Stimulated activated CD4-positive, alpha-beta T cell treated with anti-CD3 and anti-CD28 coated beads, Interleukin-4, amount 100 ng/mL, for 48 hours (primary cell): ENCODE results near the gene PDE6A.

Experiments
- DNase-seq, 2 donors: peaks; one replicate each; pipeline ENCODE4 v3.0.0-alpha.2; 2020; ENCODE audit warnings: low read depth in 2 of 2

Gene PDE6A

DNA sequence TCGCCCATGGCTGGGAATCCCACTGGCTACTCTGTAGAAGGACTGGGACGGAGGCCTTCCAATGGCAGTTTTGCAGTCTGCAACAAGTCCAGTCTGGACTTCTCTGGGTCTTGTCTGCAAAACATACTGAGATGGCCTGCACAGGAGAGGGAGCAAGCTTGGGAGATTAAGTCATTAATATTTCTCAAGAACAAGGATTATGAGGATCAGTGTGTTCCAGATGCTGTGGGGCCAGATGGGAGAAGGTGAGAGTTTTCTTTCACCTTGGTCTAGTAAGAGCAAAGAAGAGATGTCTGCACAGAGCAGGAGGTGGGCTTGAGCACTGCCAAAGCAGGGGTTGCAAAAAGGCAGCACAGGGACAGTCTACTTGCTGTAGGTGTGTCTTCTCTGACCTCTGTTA, at the start of gene PDE6A:
PDE6A (minus strand) TSS at position 128 of the 400 bp plus-strand sequence; CDS start at position 8, 120 bp downstream.
- DNase-seq = no peak

DNA sequence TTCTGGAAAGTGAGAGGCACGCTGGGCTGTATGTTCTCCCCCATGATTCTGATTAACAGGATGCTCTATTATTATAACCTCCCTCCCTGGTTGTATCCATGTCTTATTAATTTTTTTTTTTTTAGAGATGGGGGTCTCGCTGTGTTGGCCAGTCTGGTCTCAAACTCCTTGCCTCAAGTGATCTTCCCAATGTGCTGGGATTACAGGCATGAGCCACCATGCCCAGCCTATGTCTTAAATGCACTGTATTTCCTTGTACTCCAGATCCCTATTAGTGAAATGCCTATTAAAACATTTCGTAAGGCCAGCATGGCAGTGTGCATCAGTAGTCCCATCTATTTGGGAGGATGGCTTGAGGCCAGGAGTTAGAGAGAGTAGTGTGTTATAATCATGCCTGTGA, 48.9 kb upstream of the PDE6A start:
- no peak for DNase-seq

DNA sequence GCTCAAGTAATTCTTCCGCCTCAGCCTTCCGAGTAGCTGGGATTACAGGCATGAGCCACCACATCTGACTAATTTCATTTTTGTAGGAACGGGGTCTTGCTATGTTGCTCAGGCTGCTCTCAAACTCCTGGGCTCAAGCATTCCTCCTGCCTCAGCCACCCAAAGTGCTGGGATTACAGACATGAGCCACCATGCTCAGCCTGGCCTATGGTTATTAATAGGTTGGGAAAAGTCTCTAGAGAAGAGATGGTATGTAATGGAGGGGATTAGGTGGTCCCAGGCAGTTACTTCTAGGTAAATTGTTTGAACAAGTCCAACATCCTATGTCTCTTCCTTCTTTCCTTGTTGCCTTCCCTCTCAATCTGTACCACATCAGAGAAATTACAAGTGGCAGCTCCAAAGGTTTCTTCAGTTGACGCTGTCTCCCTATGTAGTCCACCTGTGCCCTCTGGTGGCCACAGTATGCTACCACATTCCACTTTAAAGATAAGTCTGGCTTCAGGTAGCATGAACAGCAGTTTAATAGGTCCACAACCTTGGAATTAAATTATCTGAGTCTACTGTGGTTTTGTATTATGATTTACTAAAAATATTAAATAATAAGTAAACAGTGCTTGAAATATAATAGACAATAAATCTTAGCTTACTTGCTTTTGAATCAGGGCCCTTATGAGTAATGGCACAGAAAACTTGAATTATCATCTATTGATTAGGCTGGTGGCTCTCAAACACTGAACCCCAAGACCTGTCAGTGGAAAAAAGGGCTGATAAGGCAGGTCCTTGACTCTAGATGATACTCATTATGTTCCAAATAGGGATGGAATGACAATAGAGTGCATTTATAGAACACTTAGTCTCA, 46.2 kb upstream of the PDE6A start:
- peak; percentile 41 to 42 for DNase-seq

GRCh38 chr5:149988126-149988525, 43.5 kb upstream of the PDE6A start:
- DNase-seq = no peak

GRCh38 chr5:149982505-149982904, 37.9 kb upstream of the PDE6A start:
- no peak for DNase-seq

DNA sequence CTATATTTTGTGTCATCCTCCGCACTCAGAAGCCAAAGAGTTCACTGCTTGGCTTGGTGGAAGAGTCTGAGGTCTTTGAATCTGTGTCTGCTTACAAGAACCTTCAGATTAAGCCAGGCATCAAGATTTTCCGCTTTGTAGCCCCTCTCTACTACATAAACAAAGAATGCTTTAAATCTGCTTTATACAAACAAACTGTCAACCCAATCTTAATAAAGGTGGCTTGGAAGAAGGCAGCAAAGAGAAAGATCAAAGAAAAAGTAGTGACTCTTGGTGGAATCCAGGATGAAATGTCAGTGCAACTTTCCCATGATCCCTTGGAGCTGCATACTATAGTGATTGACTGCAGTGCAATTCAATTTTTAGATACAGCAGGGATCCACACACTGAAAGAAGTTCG, 36.6 kb upstream of the PDE6A start:
- DNase-seq = no peak

- DNase-seq = no peak
These were observed 35.3 kb upstream of the PDE6A start for GRCh38 chr5:149979896-149980295.

- DNase-seq = no peak
These were observed 30.8 kb upstream of the PDE6A start for GRCh38 chr5:149975409-149975808.

GRCh38 chr5:149969181-149969930, 24.8 kb upstream of the PDE6A start:
- no peak for DNase-seq

DNA sequence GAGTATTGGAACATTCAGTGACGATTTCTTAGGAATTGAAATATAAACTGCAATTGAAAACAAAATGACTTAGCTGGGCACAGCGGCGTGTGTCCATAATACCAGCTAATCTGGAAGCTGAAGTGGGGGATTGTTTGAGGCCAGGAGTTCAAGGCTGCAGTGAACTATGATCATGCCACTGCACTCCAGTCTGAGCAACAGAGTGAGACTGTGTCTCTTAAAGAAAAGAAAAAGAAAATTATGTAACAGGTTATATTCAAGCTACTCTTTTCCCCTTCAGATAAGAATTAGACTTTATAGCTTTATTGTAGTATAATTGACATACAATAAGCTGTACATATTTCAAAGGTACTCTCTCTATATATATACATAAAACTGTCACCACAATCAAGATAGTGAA, 22.4 kb upstream of the PDE6A start:
- DNase-seq = no peak

- no peak for DNase-seq
These were observed 19.1 kb upstream of the PDE6A start for GRCh38 chr5:149963729-149964128.

- no peak for DNase-seq
These were observed 18.2 kb upstream of the PDE6A start for GRCh38 chr5:149962601-149963300.

DNA sequence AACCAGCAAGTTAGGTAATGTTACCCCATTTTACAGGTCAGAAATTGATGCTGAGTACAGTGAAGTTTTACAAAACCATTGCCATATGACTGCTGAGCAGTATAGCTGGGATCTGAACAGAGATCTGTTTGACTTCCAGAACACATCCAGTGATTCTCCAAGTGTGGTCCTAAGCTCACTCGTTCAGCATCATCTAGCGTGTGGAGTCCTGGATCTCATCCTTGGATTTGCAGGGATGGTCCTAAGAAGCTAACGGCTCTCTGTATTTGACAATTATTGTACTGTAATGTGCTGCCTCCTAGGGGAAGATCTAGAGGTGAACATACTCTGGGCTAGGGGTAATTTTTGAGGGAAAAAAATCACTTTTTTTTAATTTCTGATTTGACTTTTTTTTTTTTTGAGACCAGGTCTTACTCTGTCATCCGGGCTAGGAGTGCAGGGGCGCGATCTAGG, 17.4 kb upstream of the PDE6A start:
- DNase-seq = no peak

DNA sequence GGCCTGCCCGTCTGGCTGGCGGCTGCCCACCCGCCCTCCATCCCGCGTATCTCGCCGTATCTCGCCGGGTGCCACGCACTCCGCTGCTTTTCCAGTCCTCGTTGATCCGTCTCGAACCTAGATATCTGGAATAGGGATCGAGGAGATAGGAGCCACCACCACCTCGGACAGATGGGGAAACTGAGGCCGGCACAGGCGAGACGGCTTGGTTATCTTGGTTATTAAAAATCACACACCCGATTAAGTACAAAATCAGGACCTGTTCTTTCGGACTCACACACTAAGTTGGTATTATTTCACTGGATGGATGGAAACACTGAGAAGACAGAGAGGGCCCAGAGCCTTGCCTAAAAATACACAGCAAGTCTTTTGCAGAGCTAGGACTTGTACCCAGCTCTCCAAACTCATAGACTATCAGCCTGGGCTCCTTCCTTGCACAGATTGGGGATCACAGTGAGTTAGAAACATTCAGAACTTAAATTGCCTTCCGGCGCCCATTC, 16.6 kb upstream of the PDE6A start:
- no peak for DNase-seq

- DNase-seq = peak; percentile 86 to 95
These were observed 15.9 kb upstream of the PDE6A start, which contains the start of gene SLC26A2 for GRCh38 chr5:149960272-149961185. TSS of gene SLC26A2 (plus strand) at chr5:149960758. CDS start at chr5:149977653, 16,895 bp downstream.

DNA sequence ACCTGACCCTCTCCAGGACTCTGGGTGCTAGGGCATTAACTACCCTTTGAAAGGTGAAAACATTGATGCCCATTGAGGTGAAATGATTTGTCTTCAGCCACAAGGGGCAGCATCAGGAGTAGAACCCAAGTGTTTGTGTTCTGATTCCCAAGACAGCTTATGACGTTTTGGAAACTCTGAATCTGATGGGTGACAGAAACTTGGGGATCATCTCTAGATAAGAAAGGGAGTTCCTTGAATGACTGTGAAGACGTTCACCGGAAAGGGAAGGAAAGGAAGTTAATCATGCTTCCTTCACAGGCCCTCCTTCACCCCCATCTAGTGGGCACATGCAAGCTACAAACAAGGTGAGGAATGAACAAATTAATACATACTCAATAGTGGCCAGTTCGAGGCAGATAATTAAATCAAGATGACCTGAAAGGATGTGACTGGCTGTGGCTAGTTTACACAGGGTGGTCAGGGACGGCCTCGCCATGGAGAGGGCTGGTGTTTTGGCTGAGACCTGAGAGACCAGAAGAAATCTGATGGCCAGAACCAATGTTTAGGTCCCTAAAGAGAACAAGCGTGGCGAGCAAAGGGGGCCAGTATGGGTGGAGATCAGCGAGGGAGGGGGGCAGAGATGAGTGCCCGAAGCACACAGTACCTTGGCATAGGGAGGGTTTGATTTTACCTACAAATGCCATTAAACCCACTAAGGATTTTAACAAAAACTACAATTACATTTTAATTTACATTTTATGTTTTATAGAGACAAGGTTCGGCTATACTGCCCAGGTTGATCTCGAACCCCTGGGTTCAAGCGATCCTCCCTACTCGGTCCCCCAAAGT, 15.0 kb upstream of the PDE6A start:
- peak; percentile 21 to 46 for DNase-seq

DNA sequence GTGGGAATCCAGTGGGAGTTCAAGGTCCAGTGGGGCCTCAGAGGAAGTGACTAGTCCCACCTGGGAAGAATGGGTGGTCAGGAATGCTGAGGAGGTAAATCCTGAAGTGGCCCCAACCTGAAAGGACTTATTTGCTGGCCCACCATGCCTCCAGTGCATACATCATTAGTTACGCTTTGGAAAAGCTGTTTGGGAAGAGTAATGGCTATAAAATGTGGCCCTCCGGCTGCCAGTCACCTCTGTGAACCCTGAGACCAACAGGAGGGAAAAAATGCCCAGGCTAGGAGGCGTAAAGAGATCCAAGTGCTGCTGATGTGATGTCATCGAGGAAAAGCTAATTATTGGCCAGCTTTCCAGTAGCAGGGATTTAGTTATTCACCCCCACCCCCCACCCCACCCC, 13.3 kb upstream of the PDE6A start:
- no peak for DNase-seq

GRCh38 chr5:149956685-149957084, 12.1 kb upstream of the PDE6A start:
- DNase-seq = no peak

GRCh38 chr5:149954798-149955197, 10.2 kb upstream of the PDE6A start:
- no peak for DNase-seq
